DND-41 (cell line): ENCODE data around the gene NPC1.

Source experiments
- ATAC-seq: fragments of 200-7000 bp; cut with Tn5 transposase; 3 replicates; pipeline ENCODE4 v1.9.1; 2021; ENCODE audit warnings: low read depth; ENCODE audit not compliant: insufficient read depth
- DNase-seq: peaks from one replicate; pipeline ENCODE4 v3.0.0-alpha.2; 2020
- H2AFZ ChIP-seq: 2 replicates; pipeline ENCODE4 v1.6.0; 2012; ENCODE audit warnings: low read depth, low read length
- H3K27ac ChIP-seq: 2 replicates; pipeline ENCODE4 v1.5.1; 2012; ENCODE audit warnings: low read length, inconsistent platforms
- H3K27me3 ChIP-seq: fragments of 200-600 bp; sonication (generic); 2 replicates; pipeline ENCODE4 v1.6.0; 2012; ENCODE audit warnings: low read length, mild to moderate bottlenecking, inconsistent platforms; ENCODE audit not compliant: insufficient read depth, poor library complexity
- H3K36me3 ChIP-seq: 2 replicates; pipeline ENCODE4 v1.5.1; 2012; ENCODE audit warnings: low read length, inconsistent platforms; ENCODE audit not compliant: insufficient read depth
- H3K4me1 ChIP-seq: 2 replicates; pipeline ENCODE4 v1.5.1; 2012; ENCODE audit warnings: mild to moderate bottlenecking, low read length; ENCODE audit not compliant: insufficient read depth
- H3K4me2 ChIP-seq: 2 replicates; pipeline ENCODE4 v1.6.0; 2012; ENCODE audit warnings: mild to moderate bottlenecking, moderate library complexity, low read length, inconsistent platforms; ENCODE audit not compliant: insufficient read depth
- H3K4me3 ChIP-seq, 2 experiments: fragments of 200-600 bp in 1 of 2; shearing (Covaris generic) in 1 of 2; 2 replicates each; pipeline ENCODE4 v1.5.1; 2012 to 2016; ENCODE audit warnings: inconsistent platforms in 2 of 2, low read length in 2 of 2, mild to moderate bottlenecking in 2 of 2, low read depth in 1 of 2, moderate library complexity in 1 of 2
- H3K79me2 ChIP-seq: 2 replicates; pipeline ENCODE4 v1.6.0; 2012; ENCODE audit warnings: low read length, inconsistent platforms; ENCODE audit not compliant: insufficient read depth
- H3K9ac ChIP-seq: 2 replicates; pipeline ENCODE4 v1.6.0; 2012; ENCODE audit warnings: low read depth, mild to moderate bottlenecking, inconsistent platforms, low read length, moderate library complexity
- H3K9me3 ChIP-seq: 2 replicates; pipeline ENCODE4 v1.5.1; 2012; ENCODE audit warnings: low read length, moderate library complexity, mild to moderate bottlenecking, inconsistent platforms; ENCODE audit not compliant: insufficient read depth, severe bottlenecking
- H4K20me1 ChIP-seq: 2 replicates; pipeline ENCODE4 v1.6.0; 2012; ENCODE audit warnings: low read length; ENCODE audit not compliant: insufficient read depth
- EZH2 ChIP-seq: IDR thresholded peaks from 3 replicates; pipeline ENCODE4 v1.6.1; 2012; ENCODE audit warnings: borderline replicate concordance, low read depth, mild to moderate bottlenecking, moderate library complexity, low read length, inconsistent platforms; ENCODE audit not compliant: severe bottlenecking
- TF ChIP-seq, protein P1 (sequence below): IDR thresholded peaks from 2 replicates; pipeline ENCODE4 v1.5.1; 2012; ENCODE audit warnings: borderline replicate concordance, low read length, moderate library complexity, mild to moderate bottlenecking; ENCODE audit not compliant: poor library complexity, severe bottlenecking; ENCODE audit errors: extremely low read depth

The NPC1 gene

DNA sequence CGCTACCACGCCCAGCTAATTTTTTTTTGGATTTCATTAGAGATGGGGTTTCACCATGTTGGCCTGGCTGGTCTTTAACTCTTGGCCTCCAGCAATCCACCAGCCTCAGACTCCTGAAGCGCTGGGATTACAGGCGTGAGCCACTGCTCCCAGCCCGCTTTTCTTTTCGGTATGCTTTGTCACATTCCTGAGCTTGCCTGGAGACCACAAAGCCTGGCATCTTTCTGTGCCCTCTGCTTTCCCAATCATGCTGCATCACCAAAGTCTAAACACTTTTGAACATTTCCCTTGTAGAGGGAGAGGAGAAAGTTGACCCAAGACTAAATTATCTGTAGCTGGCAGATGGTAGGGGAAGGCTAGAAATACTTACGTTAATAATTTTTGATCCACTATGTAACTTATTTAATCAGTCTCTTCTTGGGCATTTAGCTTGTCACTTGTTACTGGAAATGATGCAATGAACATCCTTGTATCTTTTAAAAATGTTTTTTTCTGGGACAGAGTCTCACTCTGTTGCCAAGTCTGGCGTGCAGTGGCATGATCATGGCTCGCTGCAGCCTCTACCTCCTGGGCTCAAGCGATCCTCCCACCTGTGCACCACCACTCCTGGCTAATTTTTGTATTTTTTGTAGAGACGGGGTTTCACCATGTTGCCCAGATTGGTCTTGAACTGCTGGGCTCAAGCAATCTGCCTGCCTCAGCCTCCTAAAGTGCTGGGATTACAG is 2.7 kb upstream of the NPC1 start:
- 0 out of 2 replicates have a peak, but pooled peaks cover 3% of the 10 kb centered on the region for H4K20me1 ChIP-seq
- H2AFZ ChIP-seq, result no peak overlapping the region
- no peak for DNase-seq
- H3K4me3 ChIP-seq, result no peak overlapping the region
- TF ChIP-seq, protein P1, sequence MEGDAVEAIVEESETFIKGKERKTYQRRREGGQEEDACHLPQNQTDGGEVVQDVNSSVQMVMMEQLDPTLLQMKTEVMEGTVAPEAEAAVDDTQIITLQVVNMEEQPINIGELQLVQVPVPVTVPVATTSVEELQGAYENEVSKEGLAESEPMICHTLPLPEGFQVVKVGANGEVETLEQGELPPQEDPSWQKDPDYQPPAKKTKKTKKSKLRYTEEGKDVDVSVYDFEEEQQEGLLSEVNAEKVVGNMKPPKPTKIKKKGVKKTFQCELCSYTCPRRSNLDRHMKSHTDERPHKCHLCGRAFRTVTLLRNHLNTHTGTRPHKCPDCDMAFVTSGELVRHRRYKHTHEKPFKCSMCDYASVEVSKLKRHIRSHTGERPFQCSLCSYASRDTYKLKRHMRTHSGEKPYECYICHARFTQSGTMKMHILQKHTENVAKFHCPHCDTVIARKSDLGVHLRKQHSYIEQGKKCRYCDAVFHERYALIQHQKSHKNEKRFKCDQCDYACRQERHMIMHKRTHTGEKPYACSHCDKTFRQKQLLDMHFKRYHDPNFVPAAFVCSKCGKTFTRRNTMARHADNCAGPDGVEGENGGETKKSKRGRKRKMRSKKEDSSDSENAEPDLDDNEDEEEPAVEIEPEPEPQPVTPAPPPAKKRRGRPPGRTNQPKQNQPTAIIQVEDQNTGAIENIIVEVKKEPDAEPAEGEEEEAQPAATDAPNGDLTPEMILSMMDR, result no peak
- no peak for TF ChIP-seq EZH2
- peaks cover 22% of the 10 kb centered on the region for H3K79me2 ChIP-seq
- H3K27me3 ChIP-seq, result peaks cover 2% of the 10 kb centered on the region
- no peak overlapping the region for H3K27ac ChIP-seq
- no peaks in the 10 kb centered on the region; the same call in 1 of the 2 replicates for H3K36me3 ChIP-seq
- no peak overlapping the region for H3K4me2 ChIP-seq
- H3K9me3 ChIP-seq, result no peaks in the 10 kb centered on the region
- H3K4me1 ChIP-seq, result peaks cover 26% of the 10 kb centered on the region
- H3K9ac ChIP-seq, result no peak overlapping the region
- ATAC-seq, result no peak

DNA sequence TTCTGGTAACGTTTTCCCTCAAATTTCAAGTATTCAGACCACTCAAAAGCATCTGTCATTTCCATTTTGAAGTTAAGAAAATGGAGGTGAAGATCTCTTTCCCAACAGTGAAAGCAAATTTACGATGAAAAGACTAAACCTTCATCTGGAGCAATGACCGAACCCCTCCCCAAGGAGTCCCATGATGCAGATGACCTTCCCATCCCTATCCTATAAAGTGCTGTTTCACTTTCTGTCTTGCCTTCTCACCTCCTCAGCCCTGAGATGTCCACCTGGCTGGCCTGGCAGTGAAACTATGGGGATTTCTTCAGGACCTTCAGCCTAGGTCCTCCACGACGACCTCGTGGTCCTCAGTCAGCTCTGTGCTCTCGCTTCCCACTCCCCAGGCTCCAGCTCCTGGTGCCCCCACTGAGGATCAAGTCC is 925 bp upstream of the NPC1 start:
- H3K27ac ChIP-seq, result peak overlapping the region; percentile 68
- DNase-seq (no peak), ATAC-seq (no peak)
- peak overlapping the region; percentile 71 for H3K9ac ChIP-seq
- peaks cover 2% of the 10 kb centered on the region for H3K27me3 ChIP-seq
- TF ChIP-seq, protein P1, result no peak
- TF ChIP-seq EZH2, result no peak
- peak overlapping the region; percentile 72 for H2AFZ ChIP-seq
- H3K4me1 ChIP-seq, result peaks cover 43% of the 10 kb centered on the region
- peak overlapping the region; percentile 90 for H3K4me2 ChIP-seq
- no peaks in the 10 kb centered on the region for H3K9me3 ChIP-seq
- peaks cover 39% of the 10 kb centered on the region for H3K79me2 ChIP-seq
- H3K4me3 ChIP-seq, result peak overlapping the region; percentile 38 to 86; a peak in 3 of 4 replicates
- peaks cover 3% of the 10 kb centered on the region; the same call in 1 of the 2 replicates for H4K20me1 ChIP-seq
- H3K36me3 ChIP-seq, result no peaks in the 10 kb centered on the region; the same call in 1 of the 2 replicates

DNA sequence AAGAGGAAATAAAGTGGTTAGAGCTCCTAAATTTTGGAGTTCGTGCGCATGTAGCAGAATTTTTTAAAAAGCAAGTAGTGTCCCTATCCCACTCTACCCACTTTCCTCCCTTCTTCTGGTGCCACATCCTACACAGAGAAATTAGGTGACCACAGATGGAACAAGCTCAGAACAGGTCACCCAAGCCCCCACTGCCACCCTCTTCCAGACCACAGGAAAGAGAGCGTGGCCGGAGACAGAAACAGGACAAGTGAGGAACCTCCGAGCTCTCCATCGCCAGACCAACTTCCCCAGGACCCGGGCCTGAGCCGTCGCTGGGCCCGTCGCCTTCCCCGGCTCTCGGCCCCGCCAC is 433 bp downstream of the NPC1 start:
- H3K79me2 ChIP-seq, result peaks cover 51% of the 10 kb centered on the region
- ATAC-seq, result no peak; the same call in 2 of the 3 replicates
- H3K9me3 ChIP-seq, result no peaks in the 10 kb centered on the region
- peaks cover 5% of the 10 kb centered on the region; the same call in 1 of the 2 replicates for H3K36me3 ChIP-seq
- H2AFZ ChIP-seq, result peak overlapping the region; percentile 98
- H3K9ac ChIP-seq, result peak overlapping the region; percentile 71
- no peak for TF ChIP-seq EZH2
- TF ChIP-seq, protein P1, result no peak
- no peaks in the 10 kb centered on the region for H3K27me3 ChIP-seq
- H3K4me3 ChIP-seq, result peak overlapping the region; percentile 38 to 86
- DNase-seq, result no peak
- H3K4me1 ChIP-seq, result peaks cover 48% of the 10 kb centered on the region
- peaks cover 9% of the 10 kb centered on the region; the same call in 1 of the 2 replicates for H4K20me1 ChIP-seq
- H3K4me2 ChIP-seq, result peak overlapping the region; percentile 90
- H3K27ac ChIP-seq, result peak overlapping the region; percentile 93
